Cardiac muscle cell (in vitro differentiated cells and primary cell): ENCODE measurements around the gene MTRF1L. TPM values are rescaled to one million over a fixed set of nuclear protein-coding genes. Genes with fewer than 3 reads are reported as not detected.

ENCODE experiments used
- DNase-seq, 2 donors: peaks; one replicate each; pipeline versions ENCODE4 v3.0.0 to v3.0.0-alpha.2; 2010 to 2017; ENCODE audit warnings: low read depth in 1 of 2, low spot score in 1 of 2
- H3K27ac ChIP-seq: fragments of 200-600 bp; sonication (generic); 2 replicates; pipeline ENCODE4 v1.5.1; 2016
- H3K27me3 ChIP-seq: fragments of 200-600 bp; sonication (generic); 2 replicates; pipeline ENCODE4 v1.6.0; 2016; ENCODE audit warnings: control low read depth
- H3K36me3 ChIP-seq: fragments of 200-600 bp; sonication (generic); 2 replicates; pipeline ENCODE4 v1.5.1; 2016; ENCODE audit warnings: control low read depth
- H3K4me1 ChIP-seq: fragments of 200-600 bp; sonication (generic); 2 replicates; pipeline ENCODE4 v1.8.1; 2017; ENCODE audit warnings: low read depth, mild to moderate bottlenecking, mixed run types
- H3K4me3 ChIP-seq: fragments of 200-600 bp; sonication (generic); 2 replicates; pipeline ENCODE4 v1.5.1; 2016; ENCODE audit warnings: mild to moderate bottlenecking
- H3K9me3 ChIP-seq: fragments of 200-600 bp; sonication (generic); 2 replicates; pipeline ENCODE4 v1.5.1; 2017; ENCODE audit warnings: low read depth, mild to moderate bottlenecking, control low read depth
- CTCF ChIP-seq: IDR thresholded peaks from 2 replicates; pipeline ENCODE4 v1.5.1; 2012; ENCODE audit warnings: low read depth, mild to moderate bottlenecking, low read length
- polyA plus RNA-seq: library from polyadenylated mRNA; unstranded; fragments of >200 nt; fragmentation: Nextera tagmentation; extraction: Ambion mirVana; gene quantifications from 2 replicates; pipeline ENCODE4 v1.2.1, GENCODE V29; 2016
- total RNA-seq: library from RNA; depleted of rRNA; stranded (reverse); fragments of >200 nt; gene quantifications from 2 replicates; pipeline ENCODE4 v1.2.3, GENCODE V29; 2016

Gene MTRF1L
- total and polyA plus RNA-seq, 2 experiments from 2014 or later = 20.0 to 26.0 TPM

GRCh38 chr6:153044295-153044694 lies 41.8 kb upstream of the MTRF1L start:
- no peak overlapping the region for H3K4me3 ChIP-seq
- H3K4me1 ChIP-seq = no peaks in the 10 kb centered on the region
- H3K27me3 ChIP-seq = no peaks in the 10 kb centered on the region
- no peak for DNase-seq
- H3K9me3 ChIP-seq = no peaks in the 10 kb centered on the region
- H3K36me3 ChIP-seq = no peaks in the 10 kb centered on the region
- TF ChIP-seq CTCF = no peak
- H3K27ac ChIP-seq = no peak overlapping the region

- Histone ChIP-seq H3K4me1 (no peaks in the 10 kb centered on the region), H3K27ac (no peak overlapping the region), H3K9me3 (no peaks in the 10 kb centered on the region), H3K4me3 (no peak overlapping the region), H3K27me3 (no peaks in the 10 kb centered on the region), H3K36me3 (no peaks in the 10 kb centered on the region)
- no peak for TF ChIP-seq CTCF
- no peak for DNase-seq
Measured at GRCh38 chr6:153043719-153044118, 41.2 kb upstream of the MTRF1L start.

GRCh38 chr6:153038378-153039057 lies 36.0 kb upstream of the MTRF1L start:
- Histone ChIP-seq H3K9me3 (no peaks in the 10 kb centered on the region), H3K27me3 (no peaks in the 10 kb centered on the region), H3K27ac (no peak overlapping the region), H3K4me1 (no peaks in the 10 kb centered on the region), H3K36me3 (no peaks in the 10 kb centered on the region), H3K4me3 (no peak overlapping the region)
- no peak for TF ChIP-seq CTCF
- no peak for DNase-seq

GRCh38 chr6:153034139-153034538 lies 31.6 kb upstream of the MTRF1L start:
- Histone ChIP-seq H3K27ac (no peak overlapping the region), H3K27me3 (no peaks in the 10 kb centered on the region), H3K4me1 (no peaks in the 10 kb centered on the region), H3K36me3 (no peaks in the 10 kb centered on the region), H3K9me3 (no peaks in the 10 kb centered on the region), H3K4me3 (no peak overlapping the region)
- DNase-seq = no peak
- no peak for TF ChIP-seq CTCF

GRCh38 chr6:153032255-153032882 lies 29.9 kb upstream of the MTRF1L start:
- Histone ChIP-seq H3K4me3 (no peak overlapping the region), H3K9me3 (no peaks in the 10 kb centered on the region), H3K27ac (no peak overlapping the region), H3K27me3 (no peaks in the 10 kb centered on the region), H3K4me1 (no peaks in the 10 kb centered on the region), H3K36me3 (no peaks in the 10 kb centered on the region)
- TF ChIP-seq CTCF = peak; percentile 40
- DNase-seq = peak; percentile 12 to 80
